Erythroblast (primary cell): ENCODE measurements around the gene SPDYE6.
"Not testable (repeated sequence)": the region's sequence is repeated elsewhere in the genome, so short reads cannot be mapped to it uniquely, and the experiment has no call there.

Source experiments
- GATA1 ChIP-seq: IDR thresholded peaks from 2 replicates; pipeline ENCODE4 v1.6.1; 2011; ENCODE audit warnings: low read depth, mild to moderate bottlenecking, control low read depth, low read length, moderate library complexity
- POLR2A ChIP-seq: IDR thresholded peaks from 2 replicates; pipeline ENCODE4 v1.6.1; 2011; ENCODE audit warnings: mild to moderate bottlenecking, low read length

DNA sequence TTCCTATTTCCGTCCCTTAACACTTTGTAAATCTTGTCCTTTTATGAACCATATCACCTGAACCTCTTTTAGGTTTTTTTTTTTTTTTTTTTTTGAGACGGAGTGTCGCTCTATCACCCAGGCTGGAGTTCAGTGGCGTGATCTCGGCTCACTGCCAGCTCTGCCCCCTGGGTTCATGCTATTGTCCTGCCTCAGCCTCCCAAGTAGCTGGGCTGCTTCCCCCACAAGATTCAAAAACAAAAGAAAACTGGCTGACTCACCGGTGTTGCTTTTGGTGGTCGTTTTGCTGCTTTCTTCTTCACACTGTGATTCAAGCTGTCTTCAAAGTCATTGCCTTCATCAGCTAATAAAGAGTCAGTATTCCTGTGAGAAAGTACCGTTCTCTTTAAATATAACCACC lies 24.6 kb upstream of the SPDYE6 start:
- TF ChIP-seq POLR2A, GATA1: not testable (repeated sequence)
